ENCODE data around the gene NFATC3.
A peak's percentile ranks its signal among the peaks of the same experiment; 100 is the strongest.

The NFATC3 gene

DNA sequence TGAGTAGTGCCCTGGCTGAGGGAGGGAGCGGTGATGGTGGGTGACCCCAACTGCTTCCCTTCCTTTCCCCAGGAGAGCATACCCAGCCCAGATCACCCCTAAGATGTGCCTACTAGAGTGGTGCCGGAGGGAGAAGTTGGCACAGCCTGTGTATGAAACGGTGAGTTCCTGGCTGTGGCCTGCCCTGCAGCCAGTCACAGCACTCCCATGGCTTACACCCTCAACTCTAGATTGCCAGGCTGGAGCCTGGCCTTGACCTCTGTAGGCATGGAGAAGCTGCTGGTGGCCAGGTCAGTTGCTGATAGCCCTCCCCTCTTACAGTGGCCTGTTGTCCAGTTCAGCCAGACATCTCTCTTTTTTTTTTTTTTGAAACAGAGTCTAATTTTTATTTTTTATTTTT, 8.6 kb upstream of the NFATC3 start:
- no peak for TF ChIP-seq JUND (IDR thresholded peaks at IDR 0.05; ENCODE audit: low read depth)
- DNase-seq (ENCODE audit: low read depth in 1 of 2, low spot score in 1 of 2), result no peak
- in situ Hi-C loops (cut with HindIII; ENCODE audit: low pct_unique_long_range_greater_than_20kb, low sequenced_read_pairs), result no loop called here

DNA sequence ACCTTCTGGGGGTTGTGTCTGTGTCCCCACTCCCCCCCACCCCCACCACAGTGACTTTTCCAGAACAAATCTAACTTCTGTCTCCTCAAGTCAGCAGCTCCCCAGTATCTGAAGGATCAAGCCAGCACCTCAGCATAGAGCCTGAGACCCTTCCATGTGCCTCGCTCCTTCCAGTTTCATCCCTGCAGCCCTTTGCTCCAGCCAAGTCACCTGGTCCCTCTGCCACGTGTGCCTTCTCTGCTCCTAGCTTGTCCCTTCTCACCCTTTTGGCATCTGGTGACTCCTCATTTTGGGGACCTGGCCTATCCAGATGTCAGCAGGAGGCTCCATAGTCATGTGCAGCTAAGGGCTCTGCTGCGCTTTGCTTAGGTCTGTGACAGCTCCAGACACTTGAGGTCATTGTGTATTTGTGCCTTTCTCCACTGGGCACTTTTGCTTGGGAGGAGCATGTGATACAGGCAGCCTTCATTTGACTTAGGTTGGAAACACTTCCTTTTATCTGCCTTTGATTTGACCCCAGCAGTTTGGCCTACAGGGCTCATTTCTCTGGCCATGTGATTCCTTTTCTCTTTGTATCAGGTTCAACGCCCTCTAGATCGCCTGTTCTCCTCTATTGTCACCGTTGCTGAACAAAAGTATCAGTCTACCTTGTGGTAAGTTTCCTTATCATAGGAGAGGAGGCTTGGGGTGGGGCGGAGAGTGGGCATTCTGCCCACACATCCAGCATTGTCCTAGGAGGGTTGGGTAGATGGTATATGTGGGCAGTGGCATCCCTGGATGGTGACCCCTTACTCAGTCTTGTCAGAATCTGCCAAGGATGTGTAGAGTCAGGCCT, 7.1 kb upstream of the NFATC3 start:
- DNase-seq (ENCODE audit: low read depth in 1 of 2, low spot score in 1 of 2), result no peak
- in situ Hi-C loops (cut with HindIII; ENCODE audit: low pct_unique_long_range_greater_than_20kb, low sequenced_read_pairs), result no loop called here
- TF ChIP-seq JUND (IDR thresholded peaks at IDR 0.05; ENCODE audit: low read depth), result no peak

DNA sequence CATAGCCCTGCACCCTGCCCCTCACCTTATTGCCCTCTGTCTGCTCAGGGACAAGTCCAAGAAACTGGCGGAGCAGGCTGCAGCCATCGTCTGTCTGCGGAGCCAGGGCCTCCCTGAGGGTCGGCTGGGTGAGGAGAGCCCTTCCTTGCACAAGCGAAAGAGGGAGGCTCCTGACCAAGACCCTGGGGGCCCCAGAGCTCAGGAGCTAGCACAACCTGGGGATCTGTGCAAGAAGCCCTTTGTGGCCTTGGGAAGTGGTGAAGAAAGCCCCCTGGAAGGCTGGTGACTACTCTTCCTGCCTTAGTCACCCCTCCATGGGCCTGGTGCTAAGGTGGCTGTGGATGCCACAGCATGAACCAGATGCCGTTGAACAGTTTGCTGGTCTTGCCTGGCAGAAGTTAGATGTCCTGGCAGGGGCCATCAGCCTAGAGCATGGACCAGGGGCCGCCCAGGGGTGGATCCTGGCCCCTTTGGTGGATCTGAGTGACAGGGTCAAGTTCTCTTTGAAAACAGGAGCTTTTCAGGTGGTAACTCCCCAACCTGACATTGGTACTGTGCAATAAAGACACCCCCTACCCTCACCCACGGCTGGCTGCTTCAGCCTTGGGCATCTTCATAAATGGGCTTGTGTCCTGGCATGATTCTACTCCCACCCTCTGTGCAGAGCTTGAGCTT, 6.3 kb upstream of the NFATC3 start:
- in situ Hi-C loops (cut with HindIII; ENCODE audit: low pct_unique_long_range_greater_than_20kb, low sequenced_read_pairs), result no loop called here
- TF ChIP-seq JUND (IDR thresholded peaks at IDR 0.05; ENCODE audit: low read depth), result no peak
- no peak for DNase-seq (ENCODE audit: low read depth in 1 of 2, low spot score in 1 of 2)

DNA sequence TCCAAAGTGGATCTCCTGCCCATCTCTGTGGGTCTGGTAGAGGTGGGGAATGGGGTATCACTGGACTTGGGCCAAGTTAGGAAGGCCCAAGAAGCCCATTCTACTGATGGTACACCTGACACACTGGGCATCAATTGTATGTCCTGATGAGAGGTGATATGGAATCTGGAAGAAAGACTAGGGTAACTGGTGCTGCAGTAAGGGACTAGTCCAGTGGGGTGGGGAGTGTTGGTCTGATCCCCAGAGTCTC, 5.9 kb upstream of the NFATC3 start:
- in situ Hi-C loops (cut with HindIII; ENCODE audit: low pct_unique_long_range_greater_than_20kb, low sequenced_read_pairs), result no loop called here
- DNase-seq (ENCODE audit: low read depth in 1 of 2, low spot score in 1 of 2), result no peak
- TF ChIP-seq JUND (IDR thresholded peaks at IDR 0.05; ENCODE audit: low read depth), result no peak

DNA sequence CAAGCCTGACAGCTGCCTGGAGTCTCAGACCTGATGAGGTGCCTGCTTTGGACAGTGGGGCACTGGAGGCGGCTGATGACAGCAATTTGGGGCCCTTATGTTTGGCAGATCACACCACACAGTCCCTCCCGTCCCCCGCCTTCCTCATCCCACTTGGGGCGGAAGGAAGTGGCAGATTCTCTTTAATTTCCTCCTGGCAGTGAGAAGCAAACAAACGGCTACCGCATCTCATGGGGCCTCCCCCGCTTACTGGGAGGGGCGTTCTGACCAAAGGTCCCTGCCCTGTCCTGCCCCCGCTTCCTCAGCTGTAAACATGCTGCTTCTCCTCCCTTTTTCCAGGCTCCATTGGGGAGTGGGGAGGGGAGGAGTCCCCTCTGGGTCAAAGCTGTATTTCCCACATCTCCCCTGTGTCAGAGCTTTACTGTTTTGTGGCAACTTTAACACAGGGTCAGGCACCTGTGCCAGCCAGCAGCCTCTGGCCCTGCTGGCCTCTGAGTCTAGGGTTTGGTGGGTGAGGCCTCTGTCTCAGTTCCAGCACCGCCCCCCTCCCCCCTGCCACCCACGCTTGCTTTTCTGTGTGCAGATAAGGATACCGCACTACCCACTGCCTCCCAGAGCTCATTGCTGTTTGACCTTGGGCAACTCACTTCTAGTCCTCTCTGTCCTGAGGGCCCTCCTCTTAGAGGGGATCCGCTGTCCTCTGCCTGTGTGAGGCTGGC, 5.4 kb upstream of the NFATC3 start:
- no peak for TF ChIP-seq JUND (IDR thresholded peaks at IDR 0.05; ENCODE audit: low read depth)
- in situ Hi-C loops (cut with HindIII; ENCODE audit: low pct_unique_long_range_greater_than_20kb, low sequenced_read_pairs), result no loop called here
- no peak for DNase-seq (ENCODE audit: low read depth in 1 of 2, low spot score in 1 of 2)

DNA sequence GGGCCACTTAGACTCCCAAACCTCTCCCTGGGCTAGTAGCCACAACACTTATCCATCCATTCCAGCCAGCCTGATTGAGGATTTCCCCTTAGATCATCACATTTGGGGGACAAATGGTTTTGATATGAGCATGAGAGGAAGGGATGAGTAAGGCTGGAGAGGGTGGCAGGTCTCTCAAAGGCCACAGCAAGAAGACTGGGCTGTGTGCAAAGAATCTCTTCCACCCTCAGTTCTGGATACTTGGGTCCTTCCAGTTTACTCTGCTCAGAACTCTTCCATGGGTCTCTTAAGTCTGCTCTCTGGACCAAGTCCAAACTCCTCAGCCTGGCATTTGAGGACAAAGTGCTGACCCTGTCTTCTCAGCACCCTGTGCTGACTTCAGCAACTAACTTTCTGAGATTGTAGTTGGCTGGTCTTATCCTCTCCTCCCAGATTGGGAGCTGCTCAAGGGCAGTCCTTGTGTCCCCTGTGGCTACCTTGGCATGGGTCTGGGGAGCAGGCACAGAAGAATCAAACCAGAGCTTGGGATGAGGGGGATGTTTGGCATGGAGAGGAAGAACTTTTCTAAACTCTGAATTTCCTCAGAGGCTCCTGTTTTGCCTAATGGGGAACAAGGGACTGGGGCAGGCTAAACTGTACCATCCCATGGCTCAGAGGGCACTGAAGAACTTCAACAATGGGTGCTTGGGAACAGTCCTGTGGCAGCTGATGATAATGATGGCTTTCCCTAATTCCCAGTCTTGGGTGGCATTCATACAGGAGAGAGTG, 3.1 kb upstream of the NFATC3 start:
- in situ Hi-C loops (cut with HindIII; ENCODE audit: low pct_unique_long_range_greater_than_20kb, low sequenced_read_pairs), result no loop called here
- DNase-seq (ENCODE audit: low read depth in 1 of 2, low spot score in 1 of 2), result no peak
- TF ChIP-seq JUND (IDR thresholded peaks at IDR 0.05; ENCODE audit: low read depth), result no peak

DNA sequence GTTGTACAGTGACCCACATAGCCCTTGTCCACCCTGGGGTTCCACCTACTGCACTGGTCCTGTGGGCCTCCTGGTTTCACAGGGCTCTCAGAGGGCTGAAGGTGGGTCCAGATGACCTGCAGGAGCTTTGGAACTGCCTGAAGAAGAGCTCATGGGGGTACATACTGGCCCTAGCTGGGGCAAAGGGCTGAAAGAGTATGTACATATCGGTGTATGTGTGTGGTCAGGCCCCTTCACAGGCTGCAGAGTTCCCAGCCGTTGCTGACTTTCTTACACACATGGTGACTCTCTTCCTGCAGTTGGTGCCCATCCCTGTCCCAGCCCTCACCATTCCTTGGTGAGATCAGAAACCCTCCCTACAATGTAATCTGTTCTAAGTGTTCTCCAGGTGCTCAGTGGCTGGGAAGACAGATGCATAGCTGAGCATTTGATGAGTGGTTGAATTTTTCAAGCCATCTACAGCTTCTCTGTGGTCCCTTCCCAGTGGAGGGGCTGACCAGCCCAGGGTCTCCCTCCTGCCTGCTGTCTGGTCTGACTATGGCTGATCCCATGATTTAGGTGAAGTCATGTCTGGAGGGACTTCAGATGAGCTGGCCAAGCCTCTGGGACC, 2.4 kb upstream of the NFATC3 start:
- TF ChIP-seq JUND (IDR thresholded peaks at IDR 0.05; ENCODE audit: low read depth), result no peak
- in situ Hi-C loops (cut with HindIII; ENCODE audit: low pct_unique_long_range_greater_than_20kb, low sequenced_read_pairs), result no loop called here
- no peak for DNase-seq (ENCODE audit: low read depth in 1 of 2, low spot score in 1 of 2)

DNA sequence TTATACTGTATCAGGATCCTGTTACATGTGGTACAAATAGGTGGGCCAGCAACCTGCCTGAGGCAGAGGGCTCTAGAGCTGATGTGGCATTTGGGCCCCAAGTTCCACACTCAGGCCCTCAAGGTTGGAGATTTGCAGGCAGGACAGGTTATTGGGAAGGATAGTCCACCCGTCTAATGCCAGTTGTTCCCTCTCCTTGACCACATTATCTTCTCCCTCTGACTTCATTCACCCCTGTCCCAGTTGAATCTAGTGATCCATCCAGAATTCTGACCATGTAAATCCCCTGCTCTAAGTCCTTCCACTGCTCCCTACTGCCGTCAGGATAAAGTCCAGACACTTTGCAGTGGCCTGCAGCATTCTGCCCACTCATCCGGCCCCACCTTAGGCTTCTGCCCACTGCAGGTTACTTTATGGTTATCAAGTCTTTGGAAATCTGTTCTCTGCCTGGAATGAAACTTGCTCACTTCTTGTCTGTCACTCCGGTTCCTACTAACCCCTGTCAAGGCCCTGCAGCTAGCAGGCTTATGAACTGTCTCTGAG, 1.9 kb upstream of the NFATC3 start:
- no peak for DNase-seq (ENCODE audit: low read depth in 1 of 2, low spot score in 1 of 2)
- in situ Hi-C loops (cut with HindIII; ENCODE audit: low pct_unique_long_range_greater_than_20kb, low sequenced_read_pairs), result no loop called here
- no peak for TF ChIP-seq JUND (IDR thresholded peaks at IDR 0.05; ENCODE audit: low read depth)

DNA sequence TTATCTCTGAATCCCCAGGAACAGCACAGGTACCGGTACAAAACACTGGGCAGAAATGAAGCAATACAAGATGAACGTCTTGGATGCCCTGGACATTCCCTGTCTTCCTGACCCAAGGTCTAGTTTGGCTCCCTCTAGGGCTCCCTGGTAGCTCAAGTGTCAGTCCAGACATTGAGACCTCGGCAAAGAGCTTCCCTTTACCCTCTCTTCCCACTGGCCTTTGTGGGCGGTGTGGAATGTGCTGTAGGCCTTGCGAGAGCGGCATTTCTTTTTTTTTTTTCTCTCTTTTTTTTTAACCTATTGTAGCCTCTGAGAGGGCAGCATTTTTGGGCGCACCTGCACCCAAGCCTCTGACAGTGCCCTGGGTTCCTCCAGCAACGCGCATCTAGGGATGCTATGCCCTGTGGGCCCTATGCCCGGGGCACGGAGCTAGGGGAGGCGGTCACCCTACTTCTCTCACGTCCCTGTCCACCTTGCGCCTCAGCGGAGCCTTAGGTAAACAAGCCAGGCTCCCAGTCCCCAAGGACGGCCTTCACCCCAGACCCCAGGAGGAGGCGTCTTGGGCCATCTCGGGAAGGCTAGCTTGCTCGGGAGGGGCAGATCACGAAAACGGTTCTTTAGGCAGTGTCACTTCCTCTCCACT, 1.2 kb upstream of the NFATC3 start:
- DNase-seq (ENCODE audit: low read depth in 1 of 2, low spot score in 1 of 2), result no peak
- in situ Hi-C loops (cut with HindIII; ENCODE audit: low pct_unique_long_range_greater_than_20kb, low sequenced_read_pairs), result no loop called here
- no peak for TF ChIP-seq JUND (IDR thresholded peaks at IDR 0.05; ENCODE audit: low read depth)

DNA sequence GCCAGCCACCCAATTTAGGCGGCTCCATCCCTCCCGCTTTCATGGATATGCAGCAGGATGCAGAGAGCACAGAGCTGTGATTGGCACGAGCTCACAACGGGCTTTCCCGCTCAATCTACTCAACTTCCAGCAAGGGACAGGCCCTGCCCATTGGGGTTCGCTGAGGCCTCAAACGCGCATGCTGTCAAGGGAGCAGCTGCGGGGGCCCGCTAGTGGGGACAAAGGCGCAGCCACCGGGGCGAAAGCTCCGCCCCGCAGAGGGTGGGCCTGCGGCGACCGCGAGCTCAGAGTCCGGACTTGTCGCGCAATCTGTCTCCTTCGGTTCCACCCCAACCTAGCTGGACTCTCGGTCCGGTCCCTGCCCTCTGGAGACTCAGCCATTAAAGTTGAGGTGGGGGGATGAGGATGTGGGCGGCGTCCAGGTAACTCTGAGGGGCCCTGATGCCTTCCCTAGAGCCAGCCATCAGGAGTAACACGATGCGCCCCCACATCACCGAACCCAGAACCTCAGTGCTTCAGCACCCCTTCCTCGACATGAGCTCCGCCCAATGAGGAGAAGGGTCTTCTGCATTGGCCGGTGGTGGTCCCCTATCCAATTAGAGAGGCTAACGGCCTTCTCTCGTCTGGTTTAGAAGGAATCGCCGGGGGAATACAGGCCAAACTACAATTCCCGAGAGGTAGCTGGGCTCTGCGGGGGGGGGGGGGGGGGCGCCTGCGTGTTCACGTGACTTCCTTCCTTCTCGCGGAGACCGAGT, 489 bp upstream of the NFATC3 start:
- peak in 1 of 2 experiments; percentile 96 for DNase-seq (ENCODE audit: low read depth in 1 of 2, low spot score in 1 of 2)
- no peak for TF ChIP-seq JUND (IDR thresholded peaks at IDR 0.05; ENCODE audit: low read depth)
- in situ Hi-C loops (cut with HindIII; ENCODE audit: low pct_unique_long_range_greater_than_20kb, low sequenced_read_pairs), result no loop called here

DNA sequence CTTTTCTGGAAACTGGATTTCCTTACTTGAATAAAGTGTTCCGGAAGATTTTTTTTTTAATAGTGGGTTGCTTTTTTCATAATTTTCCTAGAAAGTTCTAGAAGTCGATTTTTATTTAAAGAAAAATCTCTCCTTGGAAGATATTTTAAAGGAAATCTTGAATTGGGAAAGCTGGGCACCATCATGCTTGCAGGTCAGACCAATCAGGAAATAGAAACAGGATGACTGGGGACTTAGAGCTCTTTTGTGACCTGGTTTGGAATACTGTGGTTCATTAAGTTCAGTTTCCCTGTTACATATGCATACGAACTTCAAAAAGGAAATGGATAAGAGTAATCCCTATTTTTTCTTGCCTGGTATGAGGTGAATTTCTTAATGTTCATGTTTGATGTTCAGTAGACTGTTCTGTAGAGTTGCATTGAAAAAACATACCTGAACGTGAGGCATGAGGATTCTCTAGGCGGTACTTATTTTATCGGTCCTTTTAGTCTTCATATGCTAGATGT, 1.2 kb downstream of the NFATC3 start:
- in situ Hi-C loops (cut with HindIII; ENCODE audit: low pct_unique_long_range_greater_than_20kb, low sequenced_read_pairs), result no loop called here
- peak; percentile 34 to 46 for DNase-seq (ENCODE audit: low read depth in 1 of 2, low spot score in 1 of 2)
- no peak for TF ChIP-seq JUND (IDR thresholded peaks at IDR 0.05; ENCODE audit: low read depth)
